ENCODE measurements around the gene CNTNAP4. TPM values are rescaled to one million over a fixed set of nuclear protein-coding genes. Genes with fewer than 3 reads are reported as not detected.

Gene CNTNAP4
- total RNA-seq, 1 experiment from 2014 or later, result not detected

- H3K4me2 ChIP-seq (ENCODE audit: low read length), result no peak overlapping the region
- CTCF ChIA-PET, result no interaction called here
- no peaks in the 10 kb centered on the region for H3K9me2 ChIP-seq (ENCODE audit: insufficient read depth)
- no peaks in the 10 kb centered on the region for H3K79me2 ChIP-seq (ENCODE audit: insufficient read depth, low read length)
- no peak overlapping the region for H3K27ac ChIP-seq (ENCODE audit: low read depth, low read length)
- intact Hi-C loops (cut with micrococcal nuclease), result no loop called here
- no peaks in the 10 kb centered on the region for H4K20me1 ChIP-seq (ENCODE audit: insufficient read depth)
- H3K4me1 ChIP-seq (ENCODE audit: control insufficient read depth in 1 of 2, insufficient read depth in 2 of 2, low read length in 2 of 2), result no peaks in the 10 kb centered on the region
- no peak for ATAC-seq
- POLR2A ChIA-PET, result no interaction called here
- DNase-seq (ENCODE audit: low read depth, low spot score), result no peak
- RAD21 ChIA-PET (ENCODE audit: low non-redundant PET in 1 of 2, low total read pairs in 2 of 2, uncharacterized antibody in 2 of 2, unreplicated experiment in 2 of 2), result no interaction called here
- no TSS peak for BruUV-seq (replicated peaks)
- H2AFZ ChIP-seq (ENCODE audit: low read depth, low read length, poor library complexity, severe bottlenecking), result no peak overlapping the region
- H3K36me3 ChIP-seq (ENCODE audit: control insufficient read depth in 1 of 2, insufficient read depth in 2 of 2, low read length in 2 of 2), result no peaks in the 10 kb centered on the region
- no peak overlapping the region for H3K4me3 ChIP-seq (replicated peaks in 1 of 2; ENCODE audit: low read depth in 1 of 2, low read length in 2 of 2)
- no peak overlapping the region for H3K9ac ChIP-seq (ENCODE audit: low read length)
- peaks cover 0 to 3% of the 10 kb centered on the region in 2 experiments; a peak in 1 of 4 replicates for H3K9me3 ChIP-seq (ENCODE audit: control insufficient read depth in 1 of 2, insufficient read depth in 1 of 2, low read depth in 1 of 2, low read length in 2 of 2)
- H3K27me3 ChIP-seq (ENCODE audit: insufficient read depth, low read length), result no peaks in the 10 kb centered on the region
- TF ChIP-seq ZNF274 (IDR thresholded peaks at IDR 0.05; ENCODE audit: low read depth, low read length) (no peak), YY1 (IDR thresholded peaks at IDR 0.05; ENCODE audit: extremely low read depth, insufficient replicate concordance, low read depth, low read length) (no peak), MAX (IDR thresholded peaks at IDR 0.05) (no peak), SP1 (IDR thresholded peaks at IDR 0.05; ENCODE audit: low read depth) (no peak), RAD21 (IDR thresholded peaks at IDR 0.05; ENCODE audit: low read depth) (no peak), POLR2A (IDR thresholded peaks at IDR 0.05; ENCODE audit: borderline replicate concordance, extremely low read depth, insufficient read depth, insufficient read length) (no peak), CEBPB (IDR thresholded peaks at IDR 0.05; ENCODE audit: low read depth) (no peak), FOSL1 (IDR thresholded peaks at IDR 0.05; ENCODE audit: low read depth) (no peak), SRF (IDR thresholded peaks at IDR 0.05; ENCODE audit: low read depth) (no peak), JUND (IDR thresholded peaks at IDR 0.05) (no peak), SIN3A (IDR thresholded peaks at IDR 0.05; ENCODE audit: low read depth) (no peak), ZBTB33 (IDR thresholded peaks at IDR 0.05; ENCODE audit: extremely low read depth, insufficient replicate concordance, low read length) (no peak), TCF7L2 (IDR thresholded peaks at IDR 0.05; ENCODE audit: borderline replicate concordance, extremely low read depth, insufficient read depth, insufficient read length) (no peak), CBX3 (IDR thresholded peaks at IDR 0.05; ENCODE audit: low read depth) (no peak), REST (IDR thresholded peaks at IDR 0.05; ENCODE audit: low read depth) (no peak), CTCF (IDR thresholded peaks at IDR 0.05 in 2 of 3, conservative IDR thresholded peaks at IDR 0.05 in 1 of 3; ENCODE audit: borderline replicate concordance in 1 of 3, insufficient read depth in 1 of 3, low read depth in 2 of 3, low read length in 2 of 3) (no peak), ATF3 (IDR thresholded peaks at IDR 0.05) (no peak), ZFX (IDR thresholded peaks at IDR 0.05) (no peak), EZH2phosphoT487 (IDR thresholded peaks at IDR 0.05; ENCODE audit: borderline replicate concordance) (no peak), EZH2 (IDR thresholded peaks at IDR 0.05) (no peak)
Measured at GRCh38 chr16:76294396-76295214, 17.4 kb downstream of the CNTNAP4 start.

Data from HCT116 (cell line).